Prostate gland (tissue), 2 donors: Measurements from ENCODE around the gene C5orf15. TPM values are rescaled to one million over a fixed set of nuclear protein-coding genes. Genes with fewer than 3 reads are reported as not detected.
"Not testable (repeated sequence)": the region's sequence is repeated elsewhere in the genome, so short reads cannot be mapped to it uniquely, and the experiment has no call there.

ENCODE experiments used
- DNase-seq: peaks from one replicate; pipeline ENCODE4 v3.0.0-alpha.2; 2019; ENCODE audit warnings: low spot score
- H3K27ac ChIP-seq, 2 donors: fragments of 200-600 bp; sonication (generic); 2 replicates each; pipeline ENCODE4 v1.5.1; 2017 to 2019
- H3K27me3 ChIP-seq: fragments of 200-600 bp; sonication (generic); replicated peaks from 2 replicates; pipeline ENCODE4 v1.5.1; 2019; ENCODE audit not compliant: insufficient read depth
- H3K36me3 ChIP-seq, 2 donors: fragments of 200-600 bp; sonication (generic); 1 replicate in 1 of 2; 2 replicates in 1 of 2; pipeline versions ENCODE4 v1.5.1 to v1.8.1; 2017 to 2019
- H3K4me1 ChIP-seq: fragments of 200-600 bp; sonication (generic); replicated peaks from 2 replicates; pipeline ENCODE4 v1.5.1; 2019
- H3K4me3 ChIP-seq, 2 donors: fragments of 200-600 bp; sonication (generic); 2 replicates each; pipeline ENCODE4 v1.5.1; 2017 to 2019
- H3K9me3 ChIP-seq: fragments of 200-600 bp; sonication (generic); 2 replicates; pipeline ENCODE4 v1.5.1; 2017
- POLR2A ChIP-seq: fragments of 450-650 bp; IDR thresholded peaks from one replicate; pipeline ENCODE4 v1.6.1; 2016; ENCODE audit warnings: antibody characterized with exemption, mild to moderate bottlenecking
- POLR2AphosphoS5 ChIP-seq: sonication (generic); formaldehyde crosslinking; IDR thresholded peaks from one replicate; pipeline ENCODE4 v1.6.1; 2017; ENCODE audit warnings: antibody characterized with exemption
- WGBS: methylation state at CpG from one replicate; pipeline ENCODE4 v1.1.5; 2018; 5-methylcytosine and 5-hydroxymethylcytosine counted together
- intact Hi-C: fragments of 100-400 bp; cut with DNase I; formaldehyde crosslinking; loops from one replicate; pipeline ENCODE4 v1.14.2; 2022
- total RNA-seq, 2 donors: library from RNA; depleted of rRNA; stranded (reverse); fragments of >200 nt; gene quantifications; one replicate each; pipeline ENCODE4 v1.1.0, GENCODE V29; 2016
- TF ChIP-seq, protein P1 (sequence below), 4 experiments: fragments of 200-600 bp in 2 of 4; fragments of 450-650 bp in 2 of 4; sonication (generic) in 2 of 4; IDR thresholded peaks; 1 replicate in 3 of 4; 2 replicates in 1 of 4; pipeline ENCODE4 v1.5.1; 2016 to 2019; ENCODE audit warnings: antibody characterized with exemption in 4 of 4, mild to moderate bottlenecking in 2 of 4, moderate library complexity in 2 of 4

C5orf15 gene
- total RNA-seq, 2 donors from 2014 or later: 68.4 to 71.8 TPM

DNA sequence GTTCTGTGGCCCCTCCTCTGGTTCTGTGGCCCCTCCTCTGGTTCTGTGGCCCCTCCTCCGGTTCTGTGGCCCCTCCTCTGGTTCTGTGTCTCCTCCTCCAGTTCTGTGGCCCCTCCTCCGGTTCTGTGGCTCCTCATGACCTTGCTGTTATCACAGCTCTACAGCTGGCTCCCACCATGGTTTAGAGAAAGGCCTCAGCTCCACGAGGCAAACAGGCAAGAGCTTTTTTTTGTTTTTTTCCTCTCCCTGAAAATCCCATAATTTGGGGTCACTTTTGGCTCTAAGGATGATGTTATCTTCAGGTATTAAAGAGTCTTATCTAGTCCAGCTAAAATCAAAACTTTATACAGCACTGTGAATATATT is 31.8 kb downstream of the C5orf15 start:
- Histone ChIP-seq H3K4me1 (no peaks in the 10 kb centered on the region), H3K27ac (no peak overlapping the region), H3K27me3 (no peaks in the 10 kb centered on the region), H3K36me3 (no peaks in the 10 kb centered on the region), H3K4me3 (no peak overlapping the region), H3K9me3 (no peaks in the 10 kb centered on the region)
- WGBS: 74% methylated on average over 3 of the region's 3 CpGs
- TF ChIP-seq POLR2A: no peak
- TF ChIP-seq, protein P1, sequence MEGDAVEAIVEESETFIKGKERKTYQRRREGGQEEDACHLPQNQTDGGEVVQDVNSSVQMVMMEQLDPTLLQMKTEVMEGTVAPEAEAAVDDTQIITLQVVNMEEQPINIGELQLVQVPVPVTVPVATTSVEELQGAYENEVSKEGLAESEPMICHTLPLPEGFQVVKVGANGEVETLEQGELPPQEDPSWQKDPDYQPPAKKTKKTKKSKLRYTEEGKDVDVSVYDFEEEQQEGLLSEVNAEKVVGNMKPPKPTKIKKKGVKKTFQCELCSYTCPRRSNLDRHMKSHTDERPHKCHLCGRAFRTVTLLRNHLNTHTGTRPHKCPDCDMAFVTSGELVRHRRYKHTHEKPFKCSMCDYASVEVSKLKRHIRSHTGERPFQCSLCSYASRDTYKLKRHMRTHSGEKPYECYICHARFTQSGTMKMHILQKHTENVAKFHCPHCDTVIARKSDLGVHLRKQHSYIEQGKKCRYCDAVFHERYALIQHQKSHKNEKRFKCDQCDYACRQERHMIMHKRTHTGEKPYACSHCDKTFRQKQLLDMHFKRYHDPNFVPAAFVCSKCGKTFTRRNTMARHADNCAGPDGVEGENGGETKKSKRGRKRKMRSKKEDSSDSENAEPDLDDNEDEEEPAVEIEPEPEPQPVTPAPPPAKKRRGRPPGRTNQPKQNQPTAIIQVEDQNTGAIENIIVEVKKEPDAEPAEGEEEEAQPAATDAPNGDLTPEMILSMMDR (IDR thresholded peaks at IDR 0.05): no peak
- TF ChIP-seq POLR2AphosphoS5: no peak
- intact Hi-C loops: no loop called here
- DNase-seq: no peak

GRCh38 chr5:133935991-133936650 is 32.3 kb downstream of the C5orf15 start:
- intact Hi-C loops: not testable (repeated sequence)
- 95% methylated on average over 10 of the region's 10 CpGs for WGBS

DNA sequence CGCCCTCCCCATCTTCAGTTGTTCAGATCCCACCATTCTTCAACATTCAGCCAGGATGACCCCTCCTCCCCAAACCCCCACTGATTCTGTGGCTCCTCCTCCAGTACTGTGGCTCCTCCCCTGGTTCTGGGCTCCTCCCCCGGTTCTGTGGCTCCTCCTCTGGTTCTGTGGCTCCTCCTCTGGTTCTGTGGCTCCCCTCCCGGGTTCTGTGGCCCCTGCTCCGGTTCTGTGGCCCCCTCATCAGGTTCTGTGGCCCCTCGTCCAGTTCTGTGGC is 32.8 kb downstream of the C5orf15 start:
- Histone ChIP-seq H3K27ac (no peak overlapping the region), H3K4me3 (no peak overlapping the region), H3K36me3 (no peaks in the 10 kb centered on the region), H3K9me3 (no peaks in the 10 kb centered on the region), H3K4me1 (no peaks in the 10 kb centered on the region), H3K27me3 (no peaks in the 10 kb centered on the region)
- WGBS: 87% methylated on average over 5 of the region's 5 CpGs
- DNase-seq: no peak
- TF ChIP-seq POLR2AphosphoS5: no peak
- TF ChIP-seq, protein P1 (IDR thresholded peaks at IDR 0.05): no peak
- no peak for TF ChIP-seq POLR2A
- intact Hi-C loops: no loop called here

More at GRCh38 chr5:133935991-133936650, 32.3 kb downstream of the C5orf15 start:
- H3K27ac ChIP-seq, H3K4me1 ChIP-seq, DNase-seq, H3K27me3 ChIP-seq, H3K4me3 ChIP-seq, H3K36me3 ChIP-seq, H3K9me3 ChIP-seq: not testable (repeated sequence)

DNA sequence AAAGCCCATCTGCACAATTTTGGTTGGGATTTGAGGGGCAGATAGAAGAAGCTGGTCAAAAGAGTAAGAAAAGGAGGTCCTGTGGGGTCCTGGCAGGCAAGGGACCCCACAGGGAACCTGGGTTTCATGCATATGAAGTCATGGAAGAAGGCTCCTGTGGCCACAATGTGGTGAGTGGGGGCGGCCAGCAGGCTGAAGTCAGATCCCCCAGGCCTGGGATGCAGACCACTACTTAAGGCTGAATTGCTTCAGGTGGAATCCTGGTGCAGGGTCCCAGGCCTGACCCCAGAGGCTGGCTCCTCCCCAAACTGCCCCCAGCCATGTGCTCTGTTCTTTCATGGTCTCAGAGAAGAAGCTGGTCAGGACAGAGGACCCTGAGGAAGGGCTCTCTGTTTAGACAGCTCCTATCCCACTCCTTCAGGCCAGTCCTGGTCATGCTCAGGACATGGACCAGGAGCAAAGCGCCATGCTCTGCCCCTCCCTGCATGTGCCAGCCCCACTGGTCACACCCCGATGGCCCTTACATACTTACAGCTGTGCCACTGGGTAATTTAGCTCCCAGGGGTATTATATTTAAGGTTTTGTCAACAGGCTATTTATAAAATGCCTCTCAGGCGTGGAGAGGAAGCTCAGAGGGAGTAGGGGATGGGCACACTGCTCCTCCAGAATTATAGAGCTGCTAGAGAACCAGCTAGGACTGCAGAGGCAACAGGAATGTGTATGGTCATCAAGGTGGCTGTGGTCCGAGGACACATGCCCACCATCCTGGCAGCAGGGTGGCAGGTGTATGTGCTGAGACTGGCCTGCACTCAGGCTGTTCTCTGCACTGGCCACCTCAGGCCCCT is 33.4 kb downstream of the C5orf15 start:
- no peak for DNase-seq

DNA sequence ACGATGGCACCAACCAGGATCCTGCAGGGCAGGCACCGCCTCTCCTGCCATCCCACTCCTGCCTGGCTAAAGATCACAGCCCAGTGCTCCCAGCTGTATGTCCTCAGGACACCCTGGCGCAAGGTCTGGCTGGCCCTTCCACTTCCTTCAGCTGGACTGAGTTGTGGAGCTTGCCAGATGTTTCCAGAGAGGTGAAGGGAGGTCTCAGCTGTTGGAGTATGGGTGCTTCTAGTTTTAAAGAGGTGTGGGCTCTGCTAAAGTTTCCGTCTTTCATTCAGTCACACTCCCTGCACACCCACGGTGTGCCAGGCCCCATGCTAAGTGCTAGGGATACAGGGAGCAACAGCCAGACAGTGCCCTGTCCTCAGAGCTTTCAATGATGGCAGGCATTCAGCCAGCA is 34.1 kb downstream of the C5orf15 start:
- 78% methylated on average over 5 of the region's 5 CpGs for WGBS
- H3K36me3 ChIP-seq: no peaks in the 10 kb centered on the region
- no peak for DNase-seq
- no peak for TF ChIP-seq POLR2AphosphoS5
- H3K27ac ChIP-seq: no peak overlapping the region
- no peak overlapping the region for H3K4me3 ChIP-seq
- intact Hi-C loops: no loop called here
- no peaks in the 10 kb centered on the region for H3K4me1 ChIP-seq
- no peaks in the 10 kb centered on the region for H3K9me3 ChIP-seq
- no peaks in the 10 kb centered on the region for H3K27me3 ChIP-seq

More for the DNA sequence above, 33.4 kb downstream of the C5orf15 start:
- 89% methylated on average over 5 of the region's 5 CpGs for WGBS
- Histone ChIP-seq H3K4me3 (no peak overlapping the region), H3K36me3 (no peaks in the 10 kb centered on the region), H3K27me3 (no peaks in the 10 kb centered on the region), H3K9me3 (no peaks in the 10 kb centered on the region), H3K27ac (no peak overlapping the region), H3K4me1 (no peaks in the 10 kb centered on the region)
- TF ChIP-seq, protein P1 (IDR thresholded peaks at IDR 0.05): no peak
- TF ChIP-seq POLR2AphosphoS5 (no peak), POLR2A (no peak)
- intact Hi-C loops: no loop called here
